Gastrocnemius medialis (tissue), 4 donors: Measurements from ENCODE around the gene TMEM201.

ENCODE experiments used
- POLR2A ChIP-seq, 2 donors: fragments of 450-650 bp; IDR thresholded peaks; one replicate each; pipeline ENCODE4 v1.6.1; 2017; ENCODE audit warnings: antibody characterized with exemption in 2 of 2, mild to moderate bottlenecking in 2 of 2, moderate library complexity in 2 of 2
- TF ChIP-seq, protein P1 (sequence below), 5 experiments: fragments of 450-650 bp in 3 of 5; fragments of 200-600 bp in 2 of 5; sonication (generic) in 2 of 5; IDR thresholded peaks in 4 of 5; conservative IDR thresholded peaks in 1 of 5; 1 replicate in 4 of 5; 2 replicates in 1 of 5; pipeline ENCODE4 v1.5.1; 2016 to 2019; ENCODE audit warnings: antibody characterized with exemption in 5 of 5, mild to moderate bottlenecking in 3 of 5, moderate library complexity in 3 of 5

DNA sequence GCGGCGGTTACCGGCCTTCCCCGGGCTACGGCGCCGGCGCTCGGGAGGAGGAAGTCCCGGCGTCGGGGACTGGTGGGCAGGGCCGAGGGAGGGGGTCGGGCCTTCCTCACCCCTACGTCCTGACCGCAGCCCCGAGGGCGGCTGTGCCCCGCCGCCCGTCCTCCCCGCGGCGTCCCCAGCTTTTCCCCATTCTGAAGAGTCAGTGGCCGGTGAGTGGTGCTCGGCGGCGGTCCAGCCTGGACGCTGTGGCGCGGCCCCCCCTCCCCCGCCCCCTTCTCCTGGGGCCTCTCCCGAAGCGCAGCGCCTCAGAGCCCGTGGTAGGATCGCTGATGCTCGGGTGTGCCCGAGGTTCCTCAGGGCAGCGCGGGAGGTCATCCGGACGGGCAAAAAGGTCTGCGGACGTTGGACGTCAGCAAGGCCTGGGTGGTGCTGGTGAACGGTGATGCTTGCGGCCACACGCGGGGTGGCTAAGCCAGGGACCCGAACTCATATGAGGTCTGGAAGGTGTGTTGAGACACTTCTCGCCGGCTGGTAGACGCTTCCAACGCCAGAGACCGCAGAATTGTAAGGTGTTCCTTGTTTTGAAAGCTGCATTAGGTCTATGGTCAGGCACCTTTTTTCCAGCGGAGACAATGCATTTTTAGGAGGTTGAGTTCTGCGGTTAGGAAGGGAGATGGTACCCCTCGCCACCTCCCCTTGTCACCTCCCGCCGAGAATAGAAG, 48.7 kb upstream of the TMEM201 start:
- TF ChIP-seq, protein P1, sequence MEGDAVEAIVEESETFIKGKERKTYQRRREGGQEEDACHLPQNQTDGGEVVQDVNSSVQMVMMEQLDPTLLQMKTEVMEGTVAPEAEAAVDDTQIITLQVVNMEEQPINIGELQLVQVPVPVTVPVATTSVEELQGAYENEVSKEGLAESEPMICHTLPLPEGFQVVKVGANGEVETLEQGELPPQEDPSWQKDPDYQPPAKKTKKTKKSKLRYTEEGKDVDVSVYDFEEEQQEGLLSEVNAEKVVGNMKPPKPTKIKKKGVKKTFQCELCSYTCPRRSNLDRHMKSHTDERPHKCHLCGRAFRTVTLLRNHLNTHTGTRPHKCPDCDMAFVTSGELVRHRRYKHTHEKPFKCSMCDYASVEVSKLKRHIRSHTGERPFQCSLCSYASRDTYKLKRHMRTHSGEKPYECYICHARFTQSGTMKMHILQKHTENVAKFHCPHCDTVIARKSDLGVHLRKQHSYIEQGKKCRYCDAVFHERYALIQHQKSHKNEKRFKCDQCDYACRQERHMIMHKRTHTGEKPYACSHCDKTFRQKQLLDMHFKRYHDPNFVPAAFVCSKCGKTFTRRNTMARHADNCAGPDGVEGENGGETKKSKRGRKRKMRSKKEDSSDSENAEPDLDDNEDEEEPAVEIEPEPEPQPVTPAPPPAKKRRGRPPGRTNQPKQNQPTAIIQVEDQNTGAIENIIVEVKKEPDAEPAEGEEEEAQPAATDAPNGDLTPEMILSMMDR (IDR thresholded peaks at IDR 0.05 in 4 of 5, conservative IDR thresholded peaks at IDR 0.05 in 1 of 5): no peak
- TF ChIP-seq POLR2A (IDR thresholded peaks at IDR 0.05): no peak
